Spleen (tissue), 11 donors: ENCODE results near the gene DAPK2. TPM values are rescaled to one million over a fixed set of nuclear protein-coding genes. Genes with fewer than 3 reads are reported as not detected.
A peak's percentile ranks its signal among the peaks of the same experiment; 100 is the strongest.

ENCODE experiments used
- DNase-seq: peaks from one replicate; pipeline ENCODE4 v3.0.0-alpha.2; 2020
- H3K27ac ChIP-seq, 8 donors: fragments of 200-600 bp; sonication (generic) in 7 of 8; 1 replicate in 4 of 8; 2 replicates in 4 of 8; pipeline versions ENCODE4 v1.5.0 to v1.8.0; 2016 to 2021; ENCODE audit warnings: inconsistent platforms in 4 of 8, mild to moderate bottlenecking in 4 of 8, moderate library complexity in 1 of 8
- H3K27me3 ChIP-seq, 7 donors: fragments of 200-600 bp; sonication (generic) in 6 of 7; replicated peaks in 1 of 7; 1 replicate in 4 of 7; 2 replicates in 3 of 7; pipeline versions ENCODE4 v1.5.0 to v1.8.0; 2016 to 2021; ENCODE audit warnings: inconsistent platforms in 3 of 7, mild to moderate bottlenecking in 1 of 7
- H3K36me3 ChIP-seq, 6 donors: fragments of 200-600 bp; sonication (generic) in 5 of 6; 1 replicate in 4 of 6; 2 replicates in 2 of 6; pipeline versions ENCODE4 v1.5.0 to v1.8.0; 2016 to 2021; ENCODE audit warnings: inconsistent platforms in 2 of 6
- H3K4me1 ChIP-seq, 6 donors: fragments of 200-600 bp; sonication (generic) in 5 of 6; 1 replicate in 3 of 6; 2 replicates in 3 of 6; pipeline versions ENCODE4 v1.5.0 to v1.8.0; 2016 to 2021; ENCODE audit warnings: inconsistent platforms in 3 of 6
- H3K4me3 ChIP-seq, 8 donors: fragments of 200-600 bp; sonication (generic) in 7 of 8; 1 replicate in 4 of 8; 2 replicates in 4 of 8; pipeline versions ENCODE4 v1.5.0 to v1.8.0; 2016 to 2021; ENCODE audit warnings: inconsistent platforms in 4 of 8, mild to moderate bottlenecking in 4 of 8, moderate library complexity in 2 of 8
- H3K9me3 ChIP-seq, 8 donors: fragments of 200-600 bp; sonication (generic) in 7 of 8; 1 replicate in 4 of 8; 2 replicates in 4 of 8; pipeline versions ENCODE4 v1.5.0 to v1.8.0; 2016 to 2021; ENCODE audit warnings: inconsistent platforms in 4 of 8
- POLR2A ChIP-seq, 3 donors: fragments of 450-650 bp; IDR thresholded peaks; one replicate each; pipeline ENCODE4 v1.5.1; 2017; ENCODE audit warnings: antibody characterized with exemption in 3 of 3, mild to moderate bottlenecking in 1 of 3
- POLR2AphosphoS5 ChIP-seq, 3 donors: sonication (generic); formaldehyde crosslinking; IDR thresholded peaks; one replicate each; pipeline ENCODE4 v1.5.1; 2017; ENCODE audit warnings: antibody characterized with exemption in 3 of 3
- WGBS, 5 donors: extraction: QIAGEN DNeasy Blood & Tissue Kit in 3 of 5; methylation state at CpG; one replicate each; pipeline versions ENCODE4 v1.1.5 to v1.1.7; 2013 to 2018; 5-methylcytosine and 5-hydroxymethylcytosine counted together
- intact Hi-C: fragments of 100-400 bp; cut with DNase I; formaldehyde crosslinking; loops from one replicate; pipeline ENCODE4 v1.15.0; 2023; ENCODE audit warnings: low total_unique reads
- polyA plus RNA-seq, 3 donors: library from polyadenylated mRNA; stranded (reverse); fragments of 200-250 nt; gene quantifications; one replicate each; pipeline ENCODE4 v1.2.1, GENCODE V29; 2013
- total RNA-seq, 7 donors: library from RNA; depleted of rRNA in 3 of 7; stranded (reverse); fragments of >200 nt in 3 of 7; fragmentation: NEBNext Ultra II Directional in 4 of 7; extraction: Animal tissue kit (Norgen Biotek cat#: 25700) in 4 of 7; gene quantifications; one replicate each; pipeline versions ENCODE4 v1.1.0 to v1.2.1, GENCODE V29; 2016 to 2021
- TF ChIP-seq, protein P1 (sequence below), 11 experiments: fragments of 200-600 bp in 7 of 11; fragments of 450-650 bp in 4 of 11; sonication (generic) in 4 of 11; IDR thresholded peaks in 8 of 11; conservative IDR thresholded peaks in 3 of 11; 1 replicate in 7 of 11; 2 replicates in 4 of 11; pipeline versions ENCODE4 v1.4.0 to v1.8.0; 2016 to 2021; ENCODE audit warnings: antibody characterized with exemption in 11 of 11, inconsistent platforms in 4 of 11, mild to moderate bottlenecking in 1 of 11
- donor health status: healthy with polysubstance abuse.
- donor health status: DM: no; HTN: no; CAD: no; lungs with moderate emphysema.
- donor health status: DM: no; HTN: no; CAD: no.
- donor health status: Bipolar disorder and iron deficiency.
- donor health status: healthy.
- donor health status: DM: no; HTN: no; CAD: no.
- donor health status: DM: yes; HTN: yes; CAD: no.

Gene DAPK2
- total and polyA plus RNA-seq, 10 donors, result 4.9 to 38.3 (median 15.5) TPM

- Histone ChIP-seq H3K4me3 (no peak overlapping the region), H3K36me3 (peaks cover 0 to 26% (median 0%) of the 10 kb centered on the region in 6 donors), H3K27ac (no peak overlapping the region), H3K9me3 (no peaks in the 10 kb centered on the region), H3K4me1 (peaks cover 12 to 40% (median 31%) of the 10 kb centered on the region in 6 donors), H3K27me3 (no peaks in the 10 kb centered on the region)
- WGBS, 5 donors, result 44 to 49% (median 47%) methylated on average over 2 of the region's 2 CpGs
- intact Hi-C loops, result no loop called here
- TF ChIP-seq, protein P1, sequence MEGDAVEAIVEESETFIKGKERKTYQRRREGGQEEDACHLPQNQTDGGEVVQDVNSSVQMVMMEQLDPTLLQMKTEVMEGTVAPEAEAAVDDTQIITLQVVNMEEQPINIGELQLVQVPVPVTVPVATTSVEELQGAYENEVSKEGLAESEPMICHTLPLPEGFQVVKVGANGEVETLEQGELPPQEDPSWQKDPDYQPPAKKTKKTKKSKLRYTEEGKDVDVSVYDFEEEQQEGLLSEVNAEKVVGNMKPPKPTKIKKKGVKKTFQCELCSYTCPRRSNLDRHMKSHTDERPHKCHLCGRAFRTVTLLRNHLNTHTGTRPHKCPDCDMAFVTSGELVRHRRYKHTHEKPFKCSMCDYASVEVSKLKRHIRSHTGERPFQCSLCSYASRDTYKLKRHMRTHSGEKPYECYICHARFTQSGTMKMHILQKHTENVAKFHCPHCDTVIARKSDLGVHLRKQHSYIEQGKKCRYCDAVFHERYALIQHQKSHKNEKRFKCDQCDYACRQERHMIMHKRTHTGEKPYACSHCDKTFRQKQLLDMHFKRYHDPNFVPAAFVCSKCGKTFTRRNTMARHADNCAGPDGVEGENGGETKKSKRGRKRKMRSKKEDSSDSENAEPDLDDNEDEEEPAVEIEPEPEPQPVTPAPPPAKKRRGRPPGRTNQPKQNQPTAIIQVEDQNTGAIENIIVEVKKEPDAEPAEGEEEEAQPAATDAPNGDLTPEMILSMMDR (IDR thresholded peaks at IDR 0.05 in 8 of 11, conservative IDR thresholded peaks at IDR 0.05 in 3 of 11), result no peak
- TF ChIP-seq POLR2AphosphoS5 (IDR thresholded peaks at IDR 0.05) (no peak), POLR2A (IDR thresholded peaks at IDR 0.05) (no peak)
- DNase-seq, result peak; percentile 18
Measured at GRCh38 chr15:63973212-63974009, 72.9 kb downstream of the DAPK2 start.

DNA sequence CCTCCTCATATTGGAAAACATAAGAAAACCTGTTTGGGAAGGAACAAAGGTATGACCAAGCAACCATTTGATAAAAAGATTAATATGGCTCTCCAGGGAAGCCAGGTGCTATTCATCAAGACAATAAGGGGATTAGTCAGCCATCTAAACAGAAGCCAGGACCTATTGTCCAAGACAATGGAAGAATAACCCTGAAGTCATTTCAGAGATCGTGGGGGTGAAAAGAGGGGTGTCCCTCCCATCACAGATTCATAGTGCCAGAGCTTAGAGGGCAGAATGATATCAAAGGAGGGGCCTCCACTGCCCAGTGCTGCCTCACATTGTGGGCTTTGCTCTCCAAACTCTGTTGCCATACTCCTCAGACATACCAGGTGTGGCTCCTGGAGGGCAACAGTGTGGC lies 73.5 kb downstream of the DAPK2 start:
- Histone ChIP-seq H3K4me1 (peaks cover 12 to 45% (median 32%) of the 10 kb centered on the region in 6 donors), H3K27me3 (no peaks in the 10 kb centered on the region), H3K9me3 (no peaks in the 10 kb centered on the region), H3K36me3 (peaks cover 0 to 25% (median 0%) of the 10 kb centered on the region in 6 donors), H3K4me3 (no peak overlapping the region), H3K27ac (no peak overlapping the region)
- intact Hi-C loops, result no loop called here
- TF ChIP-seq POLR2AphosphoS5 (IDR thresholded peaks at IDR 0.05), result no peak
- TF ChIP-seq, protein P1 (IDR thresholded peaks at IDR 0.05 in 8 of 11, conservative IDR thresholded peaks at IDR 0.05 in 3 of 11), result no peak
- DNase-seq, result no peak
- WGBS, 5 donors, result 79 to 96% (median 93%) methylated on average over 1 of the region's 1 CpG

DNA sequence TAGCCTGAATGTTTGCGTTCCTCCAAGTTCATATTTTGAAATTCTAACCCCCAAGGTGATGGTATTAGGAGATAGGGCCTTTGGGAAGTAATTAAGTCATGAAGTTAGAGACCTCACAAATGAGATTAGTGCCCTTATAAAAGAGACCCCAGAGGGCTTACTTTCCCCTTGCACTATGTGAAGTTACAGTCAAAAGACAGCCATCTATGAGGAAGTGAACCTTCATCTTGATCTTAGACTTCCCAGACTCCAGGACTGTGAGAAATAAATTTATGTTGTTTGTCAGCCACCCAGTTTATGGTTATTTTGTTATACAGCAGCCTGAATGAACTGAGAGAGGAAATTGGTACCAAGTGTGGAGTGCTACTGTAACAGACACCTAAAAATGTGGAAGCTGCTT lies 74.4 kb downstream of the DAPK2 start:
- whole genome bisulfite sequencing, 5 donors, result 92 to 100% (median 100%) methylated on average over 1 of the region's 1 CpG

GRCh38 chr15:63971427-63971805 lies 74.9 kb downstream of the DAPK2 start:
- H3K36me3 ChIP-seq, result peaks cover 0 to 29% (median 0%) of the 10 kb centered on the region in 6 donors
- intact Hi-C loops, result no loop called here
- H3K27me3 ChIP-seq, result no peaks in the 10 kb centered on the region
- peaks cover 12 to 45% (median 32%) of the 10 kb centered on the region in 6 donors for H3K4me1 ChIP-seq
- H3K27ac ChIP-seq, result peak overlapping the region in 5 of 8 donors; percentile 45 to 77 (median 59)
- 53 to 76% (median 61%) methylated on average over 2 of the region's 2 CpGs for WGBS, 5 donors
- peak overlapping the region in 1 of 8 donors; percentile 22 for H3K4me3 ChIP-seq
- DNase-seq, result no peak
- TF ChIP-seq, protein P1 (IDR thresholded peaks at IDR 0.05 in 8 of 11, conservative IDR thresholded peaks at IDR 0.05 in 3 of 11), result no peak
- TF ChIP-seq POLR2AphosphoS5 (IDR thresholded peaks at IDR 0.05) (no peak), POLR2A (IDR thresholded peaks at IDR 0.05) (no peak)
- H3K9me3 ChIP-seq, result no peaks in the 10 kb centered on the region

More for the DNA sequence above, 74.4 kb downstream of the DAPK2 start:
- Histone ChIP-seq H3K9me3 (no peaks in the 10 kb centered on the region), H3K36me3 (peaks cover 0 to 25% (median 0%) of the 10 kb centered on the region in 6 donors), H3K4me3 (no peak overlapping the region), H3K4me1 (peaks cover 12 to 45% (median 32%) of the 10 kb centered on the region in 6 donors), H3K27me3 (no peaks in the 10 kb centered on the region), H3K27ac (peak overlapping the region in 4 of 8 donors; percentile 57 to 77 (median 60))
- TF ChIP-seq POLR2AphosphoS5 (IDR thresholded peaks at IDR 0.05), result no peak
- TF ChIP-seq, protein P1 (IDR thresholded peaks at IDR 0.05 in 8 of 11, conservative IDR thresholded peaks at IDR 0.05 in 3 of 11), result no peak
- intact Hi-C loops, result no loop called here
- DNase-seq, result no peak
